Activated CD8-positive, alpha-beta memory T cell treated with anti-CD3 and anti-CD28 coated beads for 48 hours (primary cell): ENCODE data around the gene ALDH9A1.
"Not testable (repeated sequence)": the region's sequence is repeated elsewhere in the genome, so short reads cannot be mapped to it uniquely, and the experiment has no call there.

Experiments used
- DNase-seq, 3 experiments: peaks; one replicate each; pipeline ENCODE4 v3.0.0-alpha.2; 2020; ENCODE audit warnings: low read depth in 2 of 3, low spot score in 2 of 3

ALDH9A1 gene

GRCh38 chr1:165645654-165646366 is 52.6 kb downstream of the ALDH9A1 start:
- DNase-seq = no peak

- no peak for DNase-seq
Measured at GRCh38 chr1:165644064-165644735, 54.2 kb downstream of the ALDH9A1 start.

GRCh38 chr1:165641231-165641987 is 57.0 kb downstream of the ALDH9A1 start:
- no peak for DNase-seq

GRCh38 chr1:165639821-165640623 is 58.3 kb downstream of the ALDH9A1 start:
- no peak for DNase-seq

GRCh38 chr1:165638211-165638610 is 60.2 kb downstream of the ALDH9A1 start:
- not testable (repeated sequence) for DNase-seq

GRCh38 chr1:165637427-165637826 is 60.9 kb downstream of the ALDH9A1 start:
- DNase-seq = no peak

GRCh38 chr1:165635823-165636222 is 62.5 kb downstream of the ALDH9A1 start:
- DNase-seq = no peak

GRCh38 chr1:165635329-165635728 is 63.0 kb downstream of the ALDH9A1 start:
- no peak for DNase-seq

GRCh38 chr1:165634154-165634921 is 64.0 kb downstream of the ALDH9A1 start:
- DNase-seq = no peak

- no peak for DNase-seq
Measured at GRCh38 chr1:165633614-165634013, 64.7 kb downstream of the ALDH9A1 start.

GRCh38 chr1:165632491-165632890 is 65.9 kb downstream of the ALDH9A1 start:
- DNase-seq = no peak

GRCh38 chr1:165632152-165632469 is 66.3 kb downstream of the ALDH9A1 start:
- peak in 1 of 3 experiments; percentile 1 for DNase-seq

GRCh38 chr1:165631342-165632151 is 66.8 kb downstream of the ALDH9A1 start:
- DNase-seq = peak; percentile 11 to 26 (median 16)

GRCh38 chr1:165630629-165631341 is 67.6 kb downstream of the ALDH9A1 start, which contains the start of gene MGST3:
Gene MGST3, plus strand, starts transcription at chr1:165631234. Its CDS starts 18,614 bp downstream, at chr1:165649848.
- DNase-seq = peak; percentile 87 to 94 (median 93)

- DNase-seq = no peak
Measured at GRCh38 chr1:165629848-165630628, 68.3 kb downstream of the ALDH9A1 start.

- no peak for DNase-seq
Measured at GRCh38 chr1:165629151-165629550, 69.2 kb downstream of the ALDH9A1 start.

- DNase-seq = no peak
Measured at GRCh38 chr1:165628147-165628822, 70.1 kb downstream of the ALDH9A1 start.

GRCh38 chr1:165624441-165624840 is 73.9 kb downstream of the ALDH9A1 start:
- DNase-seq = no peak
